IPS-15b (cell line): Measurements from ENCODE around the gene SCAANT1.

Experiments
- H3K27me3 ChIP-seq: one replicate; pipeline ENCODE4 v1.6.1; 2013; ENCODE audit warnings: low read length; ENCODE audit not compliant: control insufficient read depth, insufficient read depth
- H3K36me3 ChIP-seq: one replicate; pipeline ENCODE4 v1.6.1; 2013; ENCODE audit warnings: low read length; ENCODE audit not compliant: control insufficient read depth, insufficient read depth
- H3K4me1 ChIP-seq: one replicate; pipeline ENCODE4 v1.6.1; 2013; ENCODE audit warnings: mild to moderate bottlenecking, low read length; ENCODE audit not compliant: control insufficient read depth, insufficient read depth
- H3K4me3 ChIP-seq: one replicate; pipeline ENCODE4 v1.5.1; 2013; ENCODE audit warnings: low read depth, low read length
- H3K9ac ChIP-seq: one replicate; pipeline ENCODE4 v1.6.1; 2013; ENCODE audit warnings: low read depth, mild to moderate bottlenecking, low read length
- H3K9me3 ChIP-seq: one replicate; pipeline ENCODE4 v1.6.1; 2013; ENCODE audit warnings: mild to moderate bottlenecking, low read length; ENCODE audit not compliant: control insufficient read depth, insufficient read depth

Gene SCAANT1

GRCh38 chr3:63864965-63865327 is 47.2 kb downstream of the SCAANT1 start:
- H3K9ac ChIP-seq = peak overlapping the region; percentile 42
- no peaks in the 10 kb centered on the region for H3K9me3 ChIP-seq
- H3K4me3 ChIP-seq = peak overlapping the region; percentile 70
- peaks cover 6% of the 10 kb centered on the region for H3K4me1 ChIP-seq
- H3K36me3 ChIP-seq = no peaks in the 10 kb centered on the region
- H3K27me3 ChIP-seq = no peaks in the 10 kb centered on the region

GRCh38 chr3:63864008-63864964 is 47.9 kb downstream of the SCAANT1 start:
- H3K9ac ChIP-seq = peak overlapping the region; percentile 42
- no peaks in the 10 kb centered on the region for H3K9me3 ChIP-seq
- peaks cover 6% of the 10 kb centered on the region for H3K4me1 ChIP-seq
- H3K36me3 ChIP-seq = no peaks in the 10 kb centered on the region
- no peaks in the 10 kb centered on the region for H3K27me3 ChIP-seq
- H3K4me3 ChIP-seq = peak overlapping the region; percentile 70

GRCh38 chr3:63863150-63864007 is 48.8 kb downstream of the SCAANT1 start, which contains the start of the genes ATXN7 and THOC7:
ATXN7 (plus strand) TSS chr3:63863867; CDS start chr3:63912599, 48,732 bp downstream.
THOC7 (minus strand) TSS chr3:63863805; CDS start chr3:63863790, 15 bp downstream.
- Histone ChIP-seq H3K9me3 (no peaks in the 10 kb centered on the region), H3K4me3 (peak within 1 kb of the TSS; percentile 83), H3K4me1 (peaks cover 6% of the 10 kb centered on the region), H3K36me3 (no peaks in the 10 kb centered on the region), H3K27me3 (no peaks in the 10 kb centered on the region), H3K9ac (peak within 1 kb of the TSS; percentile 91)

- H3K9me3 ChIP-seq = no peaks in the 10 kb centered on the region
- H3K4me3 ChIP-seq = peak overlapping the region; percentile 83
- H3K9ac ChIP-seq = peak overlapping the region; percentile 91
- H3K4me1 ChIP-seq = peaks cover 8% of the 10 kb centered on the region
- H3K27me3 ChIP-seq = no peaks in the 10 kb centered on the region
- no peaks in the 10 kb centered on the region for H3K36me3 ChIP-seq
These were observed 49.4 kb downstream of the SCAANT1 start for GRCh38 chr3:63862804-63863149.
